Endothelial cell of umbilical vein (primary cell): ENCODE results near the gene C17orf50. TPM values are rescaled to one million over a fixed set of nuclear protein-coding genes. Genes with fewer than 3 reads are reported as not detected.

Experiments
- BruUV-seq: library from RNA; stranded (reverse); fragments of 400-500 nt; replicated peaks from 2 replicates; lab custom pipeline; 2021; lab: Mats Ljungman, UMichigan
- CTCF ChIA-PET: fragments of 300-600, 350-600 bp; sonication (Branson Sonifier 250); formaldehyde crosslinking; loops from one replicate; lab custom pipeline; 2021; ENCODE audit warnings: antibody characterized with exemption, inconsistent platforms; lab: Charles Lee
- POLR2A ChIA-PET: fragments of 300-600, 350-600 bp; sonication (Branson Sonifier 250); formaldehyde crosslinking; loops from one replicate; lab custom pipeline; 2021; ENCODE audit warnings: antibody characterized with exemption, inconsistent platforms; lab: Charles Lee
- DNase-seq: peaks from one replicate; pipeline ENCODE4 v3.0.0-alpha.2; 2011; ENCODE audit warnings: low read depth, low spot score
- FAIRE-seq: peaks from 2 replicates; lab custom pipeline; 2011; peaks lifted over from hg19 to GRCh38; lab: Jason Lieb, UNC
- H2AFZ ChIP-seq: 2 replicates; pipeline ENCODE4 v1.6.0; 2012; ENCODE audit warnings: low read depth, low read length, control low read depth, inconsistent platforms
- H3K27ac ChIP-seq: 2 replicates; pipeline ENCODE4 v1.5.1; 2011; ENCODE audit warnings: low read depth, mild to moderate bottlenecking, control low read depth, low read length, moderate library complexity; ENCODE audit not compliant: insufficient read depth
- H3K27me3 ChIP-seq, 2 experiments: 2 replicates each; pipeline versions ENCODE4 v1.6.0 to v1.6.1; 2011; ENCODE audit warnings: low read length in 2 of 2, mixed read lengths in 1 of 2; ENCODE audit not compliant: control insufficient read depth in 2 of 2, insufficient read depth in 2 of 2
- H3K36me3 ChIP-seq, 2 experiments: 2 replicates in 1 of 2; 3 replicates in 1 of 2; pipeline ENCODE4 v1.5.1; 2011; ENCODE audit warnings: low read length in 2 of 2, mild to moderate bottlenecking in 1 of 2, moderate library complexity in 1 of 2; ENCODE audit not compliant: control insufficient read depth in 2 of 2, insufficient read depth in 2 of 2; ENCODE audit errors: extremely low read depth in 1 of 2
- H3K4me1 ChIP-seq: 3 replicates; pipeline ENCODE4 v1.5.1; 2011; ENCODE audit warnings: mild to moderate bottlenecking, low read length; ENCODE audit not compliant: control insufficient read depth, insufficient read depth; ENCODE audit errors: extremely low read depth
- H3K4me2 ChIP-seq: 2 replicates; pipeline ENCODE4 v1.6.1; 2011; ENCODE audit warnings: low read length, control low read depth, mixed read lengths; ENCODE audit not compliant: insufficient read depth
- H3K4me3 ChIP-seq, 3 experiments: fragments of 200-600 bp in 1 of 3; sonication (generic), shearing (Covaris generic) in 1 of 3; replicated peaks in 1 of 3; 2 replicates each; pipeline ENCODE4 v1.5.1; 2011 to 2016; ENCODE audit warnings: control low read depth in 3 of 3, low read length in 3 of 3, mild to moderate bottlenecking in 2 of 3, inconsistent platforms in 1 of 3, low read depth in 1 of 3, moderate library complexity in 1 of 3; ENCODE audit not compliant: insufficient read depth in 1 of 3
- H3K79me2 ChIP-seq: 2 replicates; pipeline ENCODE4 v1.6.0; 2012; ENCODE audit warnings: low read length, inconsistent platforms; ENCODE audit not compliant: control insufficient read depth, insufficient read depth
- H3K9ac ChIP-seq: replicated peaks from 2 replicates; pipeline ENCODE3; 2011; ENCODE audit warnings: low read length, control low read depth; ENCODE audit not compliant: insufficient read depth; ENCODE audit errors: extremely low read depth
- H3K9me1 ChIP-seq: replicated peaks from 3 replicates; pipeline ENCODE4 v1.6.0; 2011; ENCODE audit warnings: mild to moderate bottlenecking, low read length; ENCODE audit not compliant: control insufficient read depth, insufficient read depth; ENCODE audit errors: extremely low read depth
- H3K9me3 ChIP-seq: replicated peaks from 2 replicates; pipeline ENCODE4 v1.5.1; 2012; ENCODE audit warnings: low read length, inconsistent platforms; ENCODE audit not compliant: control insufficient read depth, insufficient read depth
- H4K20me1 ChIP-seq: replicated peaks from 2 replicates; pipeline ENCODE3; 2011; ENCODE audit warnings: mild to moderate bottlenecking, low read length; ENCODE audit not compliant: control insufficient read depth, insufficient read depth; ENCODE audit errors: extremely low read depth
- CTCF ChIP-seq, 2 donors: IDR thresholded peaks; 1 replicate in 1 of 2; 2 replicates in 1 of 2; pipeline ENCODE4 v1.5.1; 2011; ENCODE audit warnings: low read length in 2 of 2, mild to moderate bottlenecking in 2 of 2, moderate library complexity in 2 of 2, control low read depth in 1 of 2, inconsistent platforms in 1 of 2, low read depth in 1 of 2; ENCODE audit not compliant: insufficient read depth in 1 of 2; ENCODE audit errors: extremely low read depth in 1 of 2
- EZH2 ChIP-seq: IDR thresholded peaks from 2 replicates; pipeline ENCODE4 v1.6.1; 2012; ENCODE audit warnings: borderline replicate concordance, low read depth, mild to moderate bottlenecking, moderate library complexity, low read length, inconsistent platforms; ENCODE audit not compliant: severe bottlenecking
- FOS ChIP-seq: IDR thresholded peaks from 2 replicates; pipeline ENCODE4 v1.6.1; 2011; ENCODE audit warnings: mild to moderate bottlenecking, low read length, moderate library complexity, borderline replicate concordance; ENCODE audit not compliant: insufficient read depth
- GATA2 ChIP-seq: IDR thresholded peaks from 2 replicates; pipeline ENCODE4 v1.7.0; 2011; ENCODE audit warnings: low read depth, mild to moderate bottlenecking, moderate library complexity, mixed read lengths, low read length; ENCODE audit not compliant: insufficient read length, insufficient read depth
- JUN ChIP-seq: IDR thresholded peaks from 2 replicates; pipeline ENCODE4 v1.6.1; 2011; ENCODE audit warnings: borderline replicate concordance, low read depth; ENCODE audit not compliant: insufficient read length, insufficient read depth
- MAX ChIP-seq: IDR thresholded peaks from 2 replicates; pipeline ENCODE4 v1.6.1; 2011; ENCODE audit not compliant: insufficient read depth, insufficient read length
- MYC ChIP-seq: IDR thresholded peaks from one replicate; pipeline ENCODE4 v1.6.1; 2011; ENCODE audit warnings: mild to moderate bottlenecking, low read depth, low read length
- POLR2A ChIP-seq: IDR thresholded peaks from 2 replicates; pipeline ENCODE4 v1.6.1; 2012; ENCODE audit warnings: low read depth, mild to moderate bottlenecking, control low read depth, low read length
- POLR2AphosphoS5 ChIP-seq: IDR thresholded peaks from 2 replicates; pipeline ENCODE4 v1.6.1; 2012; ENCODE audit warnings: low read depth, mild to moderate bottlenecking, control low read depth, low read length, moderate library complexity; ENCODE audit not compliant: insufficient read depth
- dilution Hi-C: fragments of 300-500 bp; cut with MboI; formaldehyde crosslinking; loops from one replicate; pipeline ENCODE4 v1.15.0; 2019; ENCODE audit warnings: low sequenced_read_pairs; ENCODE audit not compliant: extremely low pct_ligation_motif_present
- intact Hi-C: fragments of 100-400 bp; cut with micrococcal nuclease; formaldehyde crosslinking; loops from one replicate; pipeline ENCODE4 v1.10.0; 2022
- polyA plus RNA-seq, 4 experiments: library from polyadenylated mRNA; depleted of rRNA in 3 of 4; stranded (reverse) in 3 of 4; unstranded in 1 of 4; fragments of >200 nt; gene quantifications; 2 replicates each; pipeline versions ENCODE4 v1.2.1 to v1.2.3, GENCODE V29; 2011 to 2012; ENCODE audit warnings: missing spikeins in 1 of 4
- total RNA-seq: library from RNA; stranded (reverse); gene quantifications from 2 replicates; pipeline ENCODE4 v1.2.3, GENCODE V29; 2021

The C17orf50 gene
- total and polyA plus RNA-seq, 2 donors (not counting 3 experiments of a cell fraction or from before 2014, with no cell fraction given), result 0.15 TPM; not detected in 1

- no peak overlapping the region for H3K4me3 ChIP-seq
- no peaks in the 10 kb centered on the region for H3K9me1 ChIP-seq
- DNase-seq, result no peak
- peaks cover 27 to 28% of the 10 kb centered on the region in 2 experiments for H3K27me3 ChIP-seq
- H3K9me3 ChIP-seq, result no peaks in the 10 kb centered on the region
- intact Hi-C loops (no loop called here), dilution Hi-C loops (loop anchor here (25.0 kb wide), 1 partner anchor 137 kb away; no protein-coding TSS in a partner anchor)
- H3K4me2 ChIP-seq, result no peak overlapping the region
- ChIA-PET CTCF (interaction anchor here (0.8 to 6.7 kb wide), 5 partner anchors 8 to 135 kb away, joined by 3 to 270 read pairs (median 3); partner anchors contain the start of gene C17orf50), POLR2A (no interaction called here)
- no peaks in the 10 kb centered on the region for H3K79me2 ChIP-seq
- no peaks in the 10 kb centered on the region for H3K36me3 ChIP-seq
- H4K20me1 ChIP-seq, result no peaks in the 10 kb centered on the region
- H3K9ac ChIP-seq, result no peak overlapping the region
- H3K27ac ChIP-seq, result no peak overlapping the region
- BruUV-seq, result no TSS peak
- no peak for FAIRE-seq
- TF ChIP-seq CTCF (IDR thresholded peaks at IDR 0.05; ENCODE audit: extremely low read depth in 1 of 2, insufficient read depth in 1 of 2, low read depth in 1 of 2, low read length in 2 of 2) (no peak), MYC (no peak), FOS (no peak), MAX (no peak), POLR2A (no peak), POLR2AphosphoS5 (no peak), EZH2 (no peak), GATA2 (no peak), JUN (no peak)
- H2AFZ ChIP-seq, result no peak overlapping the region
- H3K4me1 ChIP-seq, result no peaks in the 10 kb centered on the region
Measured at GRCh38 chr17:35748979-35749378, 11.7 kb upstream of the C17orf50 start.
